Measurements from ENCODE around the gene FARSB. TPM values are rescaled to one million over a fixed set of nuclear protein-coding genes. Genes with fewer than 3 reads are reported as not detected.
A peak's percentile ranks its signal among the peaks of the same experiment; 100 is the strongest.

The FARSB gene
- polyA plus RNA-seq, 1 donor from 2014 or later, result 15.2 TPM

DNA sequence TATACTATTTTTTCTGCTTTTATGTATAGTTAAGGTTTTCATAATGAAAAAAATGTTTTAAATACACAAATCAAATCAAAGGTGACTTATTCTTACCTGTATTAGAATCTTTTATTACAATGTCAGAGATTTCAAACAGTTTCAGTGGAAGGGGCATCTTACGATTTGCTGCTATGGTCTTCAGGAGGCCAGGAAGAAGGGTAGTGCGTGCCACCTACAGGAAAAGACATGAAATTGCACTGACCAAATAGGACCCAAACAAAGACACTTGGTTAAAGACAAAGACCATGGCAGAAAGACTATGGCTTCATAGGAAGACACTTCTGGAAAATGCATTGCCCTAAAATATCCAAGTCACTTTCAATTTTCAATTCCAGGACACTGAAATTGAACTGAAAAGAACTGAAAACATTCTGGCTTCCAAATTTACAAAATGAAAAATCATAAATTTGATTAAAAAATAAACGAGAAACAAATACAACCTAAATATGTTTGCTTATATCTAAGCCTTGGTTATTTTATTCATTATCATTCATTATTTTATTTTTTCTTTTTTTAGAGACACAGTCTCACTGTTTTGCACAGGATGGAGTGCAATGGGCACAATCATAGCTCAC is 42.1 kb downstream of the FARSB start:
- peak; percentile 89 for TF ChIP-seq RAD21 (conservative IDR thresholded peaks at IDR 0.05)
- TF ChIP-seq, protein P1, sequence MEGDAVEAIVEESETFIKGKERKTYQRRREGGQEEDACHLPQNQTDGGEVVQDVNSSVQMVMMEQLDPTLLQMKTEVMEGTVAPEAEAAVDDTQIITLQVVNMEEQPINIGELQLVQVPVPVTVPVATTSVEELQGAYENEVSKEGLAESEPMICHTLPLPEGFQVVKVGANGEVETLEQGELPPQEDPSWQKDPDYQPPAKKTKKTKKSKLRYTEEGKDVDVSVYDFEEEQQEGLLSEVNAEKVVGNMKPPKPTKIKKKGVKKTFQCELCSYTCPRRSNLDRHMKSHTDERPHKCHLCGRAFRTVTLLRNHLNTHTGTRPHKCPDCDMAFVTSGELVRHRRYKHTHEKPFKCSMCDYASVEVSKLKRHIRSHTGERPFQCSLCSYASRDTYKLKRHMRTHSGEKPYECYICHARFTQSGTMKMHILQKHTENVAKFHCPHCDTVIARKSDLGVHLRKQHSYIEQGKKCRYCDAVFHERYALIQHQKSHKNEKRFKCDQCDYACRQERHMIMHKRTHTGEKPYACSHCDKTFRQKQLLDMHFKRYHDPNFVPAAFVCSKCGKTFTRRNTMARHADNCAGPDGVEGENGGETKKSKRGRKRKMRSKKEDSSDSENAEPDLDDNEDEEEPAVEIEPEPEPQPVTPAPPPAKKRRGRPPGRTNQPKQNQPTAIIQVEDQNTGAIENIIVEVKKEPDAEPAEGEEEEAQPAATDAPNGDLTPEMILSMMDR (IDR thresholded peaks at IDR 0.05; ENCODE audit: poor library complexity, severe bottlenecking), result peak; percentile 87
- TF ChIP-seq REST (IDR thresholded peaks at IDR 0.05; ENCODE audit: borderline replicate concordance), result no peak
- no peak for TF ChIP-seq MXI1 (conservative IDR thresholded peaks at IDR 0.05; ENCODE audit: poor library complexity, severe bottlenecking)
- no peak for TF ChIP-seq TAF1 (IDR thresholded peaks at IDR 0.05; ENCODE audit: low read depth)
- no peak for TF ChIP-seq EZH2 (IDR thresholded peaks at IDR 0.05; ENCODE audit: borderline replicate concordance, insufficient read depth, low read length, poor library complexity, severe bottlenecking)
- no peak for TF ChIP-seq EP300 (conservative IDR thresholded peaks at IDR 0.05; ENCODE audit: poor library complexity, severe bottlenecking)
- TF ChIP-seq POLR2AphosphoS5 (IDR thresholded peaks at IDR 0.05), result no peak
- TF ChIP-seq SMC3 (conservative IDR thresholded peaks at IDR 0.05; ENCODE audit: poor library complexity), result peak; percentile 89
- Histone ChIP-seq H2AFZ (ENCODE audit: low read depth, low read length) (no peak overlapping the region), H3K79me2 (replicated peaks; ENCODE audit: insufficient read depth, low read length) (no peaks in the 10 kb centered on the region), H4K20me1 (ENCODE audit: insufficient read depth) (no peaks in the 10 kb centered on the region), H3K4me2 (ENCODE audit: low read length) (no peak overlapping the region), H3F3A (ENCODE audit: insufficient read depth, low read length, poor library complexity, severe bottlenecking) (no peaks in the 10 kb centered on the region), H3K9me3 (ENCODE audit: low read length) (no peaks in the 10 kb centered on the region), H3K9me2 (ENCODE audit: insufficient read depth, low read length) (no peaks in the 10 kb centered on the region), H3K9ac (ENCODE audit: low read length) (no peak overlapping the region), H3K27me3 (ENCODE audit: insufficient read depth, low read depth, low read length) (no peaks in the 10 kb centered on the region), H3K27ac (ENCODE audit: low read length) (no peak overlapping the region), H3K4me3 (ENCODE audit: low read length) (no peak overlapping the region), H3K36me3 (ENCODE audit: insufficient read depth, low read length) (no peaks in the 10 kb centered on the region)

DNA sequence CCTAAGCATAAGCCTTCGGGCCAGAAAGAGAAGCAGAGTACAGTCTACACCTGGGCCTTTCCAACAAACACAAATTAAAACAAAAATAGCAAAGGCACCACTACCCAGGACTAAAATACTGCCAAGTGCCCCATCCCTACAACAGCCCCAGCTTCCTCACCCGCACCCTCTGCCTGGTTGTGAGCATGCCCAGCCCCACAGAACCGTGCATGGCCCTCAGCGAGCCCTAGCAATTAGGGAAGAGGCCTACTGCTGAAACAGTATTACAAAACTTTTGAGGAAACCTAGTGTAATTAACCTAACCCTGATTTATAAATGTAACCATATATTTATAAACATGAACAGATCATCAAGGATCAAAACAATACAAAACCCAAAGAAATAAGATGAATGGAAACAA is 44.2 kb downstream of the FARSB start:
- no peaks in the 10 kb centered on the region for H3K79me2 ChIP-seq (replicated peaks; ENCODE audit: insufficient read depth, low read length)
- H3F3A ChIP-seq (ENCODE audit: insufficient read depth, low read length, poor library complexity, severe bottlenecking), result no peaks in the 10 kb centered on the region
- H3K27me3 ChIP-seq (ENCODE audit: insufficient read depth, low read depth, low read length), result no peaks in the 10 kb centered on the region
- H3K9me3 ChIP-seq (ENCODE audit: low read length), result no peaks in the 10 kb centered on the region
- no peak overlapping the region for H3K4me3 ChIP-seq (ENCODE audit: low read length)
- no peaks in the 10 kb centered on the region for H4K20me1 ChIP-seq (ENCODE audit: insufficient read depth)
- H3K9me2 ChIP-seq (ENCODE audit: insufficient read depth, low read length), result no peaks in the 10 kb centered on the region
- no peak overlapping the region for H3K9ac ChIP-seq (ENCODE audit: low read length)
- H3K27ac ChIP-seq (ENCODE audit: low read length), result no peak overlapping the region
- TF ChIP-seq EP300 (conservative IDR thresholded peaks at IDR 0.05; ENCODE audit: poor library complexity, severe bottlenecking) (no peak), POLR2AphosphoS5 (IDR thresholded peaks at IDR 0.05) (no peak), SMC3 (conservative IDR thresholded peaks at IDR 0.05; ENCODE audit: poor library complexity) (no peak), TAF1 (IDR thresholded peaks at IDR 0.05; ENCODE audit: low read depth) (no peak), REST (IDR thresholded peaks at IDR 0.05; ENCODE audit: borderline replicate concordance) (no peak), RAD21 (conservative IDR thresholded peaks at IDR 0.05) (no peak), EZH2 (IDR thresholded peaks at IDR 0.05; ENCODE audit: borderline replicate concordance, insufficient read depth, low read length, poor library complexity, severe bottlenecking) (no peak), MXI1 (conservative IDR thresholded peaks at IDR 0.05; ENCODE audit: poor library complexity, severe bottlenecking) (no peak)
- TF ChIP-seq, protein P1 (IDR thresholded peaks at IDR 0.05; ENCODE audit: poor library complexity, severe bottlenecking), result no peak
- H3K4me2 ChIP-seq (ENCODE audit: low read length), result no peak overlapping the region
- no peaks in the 10 kb centered on the region for H3K36me3 ChIP-seq (ENCODE audit: insufficient read depth, low read length)
- no peak overlapping the region for H2AFZ ChIP-seq (ENCODE audit: low read depth, low read length)

Data from neural cell (in vitro differentiated cells).